NCI-H146 treated with DMSO at 0.1 percent for 48 hours (cell line): ENCODE results near the gene CELF2.
A peak's percentile ranks its signal among the peaks of the same experiment; 100 is the strongest.
"Not testable (repeated sequence)": the region's sequence is repeated elsewhere in the genome, so short reads cannot be mapped to it uniquely, and the experiment has no call there.

Source experiments
- DNase-seq: peaks from one replicate; lab custom pipeline; 2025; ENCODE audit not compliant: unreplicated experiment; lab: John Stamatoyannopoulos, UW

CELF2 gene

GRCh38 chr10:11366889-11367288 lies 349.2 kb downstream of the CELF2 start:
- not testable (repeated sequence) for DNase-seq

- no peak for DNase-seq
Measured at GRCh38 chr10:11367505-11367904, 349.8 kb downstream of the CELF2 start.

GRCh38 chr10:11373717-11374171 lies 356.1 kb downstream of the CELF2 start:
- DNase-seq = peak; percentile 96

- no peak for DNase-seq
Measured at GRCh38 chr10:11377267-11377666, 359.6 kb downstream of the CELF2 start.

GRCh38 chr10:11378835-11379234 lies 361.2 kb downstream of the CELF2 start:
- no peak for DNase-seq

GRCh38 chr10:11379771-11380170 lies 362.1 kb downstream of the CELF2 start:
- no peak for DNase-seq

GRCh38 chr10:11381023-11381422 lies 363.4 kb downstream of the CELF2 start:
- no peak for DNase-seq

GRCh38 chr10:11381511-11381910 lies 363.8 kb downstream of the CELF2 start:
- no peak for DNase-seq

- DNase-seq = no peak
Measured at GRCh38 chr10:11382187-11382586, 364.5 kb downstream of the CELF2 start.

- no peak for DNase-seq
Measured at GRCh38 chr10:11386044-11386443, 368.4 kb downstream of the CELF2 start.
